ENCODE data around the gene EPHB2.

Gene EPHB2

GRCh38 chr1:22916471-22916820 is 205.8 kb downstream of the EPHB2 start:
- TF ChIP-seq, protein P1, sequence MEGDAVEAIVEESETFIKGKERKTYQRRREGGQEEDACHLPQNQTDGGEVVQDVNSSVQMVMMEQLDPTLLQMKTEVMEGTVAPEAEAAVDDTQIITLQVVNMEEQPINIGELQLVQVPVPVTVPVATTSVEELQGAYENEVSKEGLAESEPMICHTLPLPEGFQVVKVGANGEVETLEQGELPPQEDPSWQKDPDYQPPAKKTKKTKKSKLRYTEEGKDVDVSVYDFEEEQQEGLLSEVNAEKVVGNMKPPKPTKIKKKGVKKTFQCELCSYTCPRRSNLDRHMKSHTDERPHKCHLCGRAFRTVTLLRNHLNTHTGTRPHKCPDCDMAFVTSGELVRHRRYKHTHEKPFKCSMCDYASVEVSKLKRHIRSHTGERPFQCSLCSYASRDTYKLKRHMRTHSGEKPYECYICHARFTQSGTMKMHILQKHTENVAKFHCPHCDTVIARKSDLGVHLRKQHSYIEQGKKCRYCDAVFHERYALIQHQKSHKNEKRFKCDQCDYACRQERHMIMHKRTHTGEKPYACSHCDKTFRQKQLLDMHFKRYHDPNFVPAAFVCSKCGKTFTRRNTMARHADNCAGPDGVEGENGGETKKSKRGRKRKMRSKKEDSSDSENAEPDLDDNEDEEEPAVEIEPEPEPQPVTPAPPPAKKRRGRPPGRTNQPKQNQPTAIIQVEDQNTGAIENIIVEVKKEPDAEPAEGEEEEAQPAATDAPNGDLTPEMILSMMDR (IDR thresholded peaks at IDR 0.05; ENCODE audit: low read depth, low read length): no peak
- no peak for DNase-seq (ENCODE audit: extremely low read depth, low read depth)

DNA sequence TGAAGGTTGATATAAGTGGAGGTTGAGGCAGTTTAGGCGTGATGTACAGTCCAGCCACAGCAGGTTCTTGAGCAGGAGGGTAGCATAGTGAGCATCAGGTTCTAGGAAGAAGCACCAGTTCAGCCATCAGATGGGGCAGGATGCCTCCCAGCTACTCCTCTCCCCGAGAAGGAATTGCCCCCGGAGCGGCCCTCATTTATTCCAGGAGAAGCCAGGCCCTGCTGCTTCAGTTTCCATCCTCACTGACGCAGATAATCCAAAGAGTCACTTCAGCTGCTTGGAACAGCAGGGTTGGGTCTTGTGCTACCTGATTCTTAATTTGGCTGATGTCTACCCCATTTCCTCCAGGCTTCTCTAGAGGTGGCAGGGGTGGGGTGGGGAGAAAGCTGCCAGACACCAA is 207.3 kb downstream of the EPHB2 start:
- DNase-seq (ENCODE audit: extremely low read depth, low read depth): no peak
- TF ChIP-seq, protein P1 (IDR thresholded peaks at IDR 0.05; ENCODE audit: low read depth, low read length): no peak

- TF ChIP-seq, protein P1 (IDR thresholded peaks at IDR 0.05; ENCODE audit: low read depth, low read length): no peak
- DNase-seq (ENCODE audit: extremely low read depth, low read depth): no peak
Observed at GRCh38 chr1:22918644-22919043, 208.0 kb downstream of the EPHB2 start.

GRCh38 chr1:22919341-22920025 is 208.8 kb downstream of the EPHB2 start:
- no peak for DNase-seq (ENCODE audit: extremely low read depth, low read depth)
- TF ChIP-seq, protein P1 (IDR thresholded peaks at IDR 0.05; ENCODE audit: low read depth, low read length): no peak

- TF ChIP-seq, protein P1 (IDR thresholded peaks at IDR 0.05; ENCODE audit: low read depth, low read length): no peak
- DNase-seq (ENCODE audit: extremely low read depth, low read depth): no peak
Observed at GRCh38 chr1:22920026-22920733, 209.5 kb downstream of the EPHB2 start.

GRCh38 chr1:22920734-22921451 is 210.3 kb downstream of the EPHB2 start:
- DNase-seq (ENCODE audit: extremely low read depth, low read depth): no peak
- TF ChIP-seq, protein P1 (IDR thresholded peaks at IDR 0.05; ENCODE audit: low read depth, low read length): no peak
